ENCODE data around the gene SLC46A3.
"Not testable (repeated sequence)": the region's sequence is repeated elsewhere in the genome, so short reads cannot be mapped to it uniquely, and the experiment has no call there.

SLC46A3 gene

DNA sequence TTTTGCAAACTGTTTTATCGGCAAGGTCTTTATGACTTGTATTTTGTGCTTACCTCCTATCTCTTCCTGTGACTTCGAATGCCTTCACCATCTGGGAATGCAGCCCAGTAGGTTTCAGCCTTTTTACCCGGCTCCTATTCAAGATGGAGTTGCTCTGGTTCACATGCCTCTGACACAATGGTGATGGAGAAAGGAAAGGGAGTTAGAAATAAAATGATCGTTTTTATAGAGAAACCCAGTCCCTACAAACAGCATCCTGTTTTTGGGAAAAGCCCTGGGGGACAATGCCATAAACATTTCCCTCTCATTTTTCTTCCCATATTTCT lies 27.5 kb upstream of the SLC46A3 start:
- Histone ChIP-seq H3K27me3 (ENCODE audit: control insufficient read depth, insufficient read depth, low read length) (no peaks in the 10 kb centered on the region), H3K9me3 (ENCODE audit: control insufficient read depth, insufficient read depth, low read length) (no peaks in the 10 kb centered on the region), H3K27ac (ENCODE audit: low read depth, low read length) (no peak overlapping the region), H3K4me3 (ENCODE audit: low read depth, low read length) (no peak overlapping the region), H3K9ac (ENCODE audit: low read depth, low read length) (no peak overlapping the region), H3K4me1 (ENCODE audit: control insufficient read depth, insufficient read depth, low read length) (peaks cover 34% of the 10 kb centered on the region), H3K36me3 (ENCODE audit: control insufficient read depth, insufficient read depth, low read length) (no peaks in the 10 kb centered on the region)

DNA sequence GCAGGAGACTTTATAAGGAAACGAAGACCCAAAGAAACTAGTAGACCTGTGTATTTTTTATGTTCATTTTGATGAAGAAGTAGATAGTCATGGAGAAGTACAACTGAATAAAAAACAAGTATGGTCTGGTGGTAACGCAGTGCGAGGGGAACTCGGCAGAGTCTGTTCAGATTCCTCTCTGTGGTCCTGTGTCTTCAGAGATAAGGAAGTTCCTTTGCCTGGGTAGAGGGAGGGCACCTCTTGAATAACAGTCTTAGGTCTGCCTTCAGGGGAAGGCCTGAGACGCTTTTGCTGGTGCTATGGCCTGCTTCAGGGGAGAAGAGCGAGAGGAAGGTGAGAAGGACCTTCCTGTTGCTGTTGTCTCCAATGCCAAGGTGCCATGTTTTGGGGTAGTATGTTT lies 25.9 kb upstream of the SLC46A3 start:
- Histone ChIP-seq H3K9me3 (ENCODE audit: control insufficient read depth, insufficient read depth, low read length) (no peaks in the 10 kb centered on the region), H3K4me1 (ENCODE audit: control insufficient read depth, insufficient read depth, low read length) (peaks cover 34% of the 10 kb centered on the region), H3K27me3 (ENCODE audit: control insufficient read depth, insufficient read depth, low read length) (no peaks in the 10 kb centered on the region), H3K4me3 (ENCODE audit: low read depth, low read length) (no peak overlapping the region), H3K27ac (ENCODE audit: low read depth, low read length) (peak overlapping the region; percentile 94), H3K9ac (ENCODE audit: low read depth, low read length) (no peak overlapping the region; the same call in 1 of the 2 replicates), H3K36me3 (ENCODE audit: control insufficient read depth, insufficient read depth, low read length) (no peaks in the 10 kb centered on the region)

DNA sequence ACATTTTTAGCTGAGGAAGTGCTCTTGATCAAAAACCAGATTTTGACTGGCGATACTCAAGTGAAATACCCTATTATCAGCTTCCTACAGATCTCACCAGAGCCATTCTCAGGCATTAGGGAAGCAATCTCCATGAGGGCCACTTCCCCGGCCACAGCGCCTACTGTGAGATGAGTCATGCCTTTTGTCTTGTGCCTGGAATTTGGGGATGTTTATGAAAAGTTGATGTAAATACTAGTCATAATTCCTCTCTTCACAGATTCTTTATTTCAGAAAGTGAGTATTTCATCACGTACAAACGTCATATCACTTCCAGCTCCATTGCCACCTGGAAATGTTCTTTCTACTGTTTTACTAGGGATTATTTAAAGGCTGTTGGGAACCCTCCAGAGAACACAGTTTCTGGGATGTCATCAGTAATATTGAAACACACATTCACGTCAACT lies 25.3 kb upstream of the SLC46A3 start:
- Histone ChIP-seq H3K9me3 (ENCODE audit: control insufficient read depth, insufficient read depth, low read length) (no peaks in the 10 kb centered on the region), H3K27ac (ENCODE audit: low read depth, low read length) (peak overlapping the region; percentile 94), H3K27me3 (ENCODE audit: control insufficient read depth, insufficient read depth, low read length) (no peaks in the 10 kb centered on the region), H3K4me3 (ENCODE audit: low read depth, low read length) (no peak overlapping the region), H3K9ac (ENCODE audit: low read depth, low read length) (peak overlapping the region; percentile 26; the same call in 1 of the 2 replicates), H3K36me3 (ENCODE audit: control insufficient read depth, insufficient read depth, low read length) (no peaks in the 10 kb centered on the region), H3K4me1 (ENCODE audit: control insufficient read depth, insufficient read depth, low read length) (peaks cover 34% of the 10 kb centered on the region)

DNA sequence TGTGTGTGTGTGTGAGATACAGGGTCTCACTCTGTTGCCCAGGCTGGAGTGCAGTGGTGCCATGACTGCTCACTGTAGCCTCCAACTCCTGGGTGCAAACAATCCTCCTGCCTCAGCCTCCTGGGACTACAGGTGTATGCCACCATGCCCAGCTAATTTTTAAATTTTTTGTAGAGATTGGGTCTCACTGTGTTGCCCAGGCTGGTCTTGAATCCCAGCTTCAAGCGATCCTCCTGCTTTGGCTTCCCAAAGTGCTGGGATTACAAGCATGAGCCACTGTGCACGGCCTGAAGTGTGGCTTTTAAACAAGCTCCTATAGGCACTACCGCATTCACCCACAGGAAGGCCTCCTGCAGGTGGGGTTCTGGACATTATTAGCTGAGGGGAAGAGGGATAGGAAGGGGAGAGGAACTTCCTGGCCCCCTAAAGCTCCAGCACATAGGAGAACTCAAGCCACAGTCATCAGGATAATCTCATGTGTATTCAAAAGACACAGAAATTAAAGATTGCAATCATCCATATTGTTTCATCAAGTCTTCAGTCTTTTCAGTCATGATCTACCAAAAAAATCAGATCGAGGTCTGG lies 24.8 kb upstream of the SLC46A3 start:
- Histone ChIP-seq H3K9ac (ENCODE audit: low read depth, low read length) (no peak overlapping the region), H3K36me3 (ENCODE audit: control insufficient read depth, insufficient read depth, low read length) (no peaks in the 10 kb centered on the region), H3K27ac (ENCODE audit: low read depth, low read length) (peak overlapping the region; percentile 94), H3K27me3 (ENCODE audit: control insufficient read depth, insufficient read depth, low read length) (no peaks in the 10 kb centered on the region), H3K4me3 (ENCODE audit: low read depth, low read length) (no peak overlapping the region), H3K4me1 (ENCODE audit: control insufficient read depth, insufficient read depth, low read length) (peaks cover 34% of the 10 kb centered on the region), H3K9me3 (ENCODE audit: control insufficient read depth, insufficient read depth, low read length) (no peaks in the 10 kb centered on the region)

DNA sequence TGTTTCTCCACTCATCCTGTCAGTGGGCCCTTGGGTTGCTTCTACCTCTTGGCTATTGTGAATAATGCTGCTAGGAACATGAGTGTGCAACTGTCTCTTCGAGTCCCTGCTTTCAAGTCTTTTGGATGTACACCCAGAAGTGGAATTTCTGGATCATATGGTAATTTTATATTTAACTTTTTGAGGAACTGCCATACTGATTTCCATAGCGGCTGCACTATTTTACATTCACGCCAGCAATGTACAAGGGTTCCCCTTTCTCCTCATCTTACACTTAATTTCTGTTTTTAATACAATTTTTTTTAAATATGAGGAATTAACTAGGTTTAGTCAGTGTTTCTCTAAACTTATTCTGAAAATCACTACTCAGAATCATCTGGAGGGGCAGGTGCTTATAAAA lies 24.2 kb upstream of the SLC46A3 start:
- Histone ChIP-seq H3K4me1 (ENCODE audit: control insufficient read depth, insufficient read depth, low read length) (peaks cover 34% of the 10 kb centered on the region), H3K27me3 (ENCODE audit: control insufficient read depth, insufficient read depth, low read length) (no peaks in the 10 kb centered on the region)

DNA sequence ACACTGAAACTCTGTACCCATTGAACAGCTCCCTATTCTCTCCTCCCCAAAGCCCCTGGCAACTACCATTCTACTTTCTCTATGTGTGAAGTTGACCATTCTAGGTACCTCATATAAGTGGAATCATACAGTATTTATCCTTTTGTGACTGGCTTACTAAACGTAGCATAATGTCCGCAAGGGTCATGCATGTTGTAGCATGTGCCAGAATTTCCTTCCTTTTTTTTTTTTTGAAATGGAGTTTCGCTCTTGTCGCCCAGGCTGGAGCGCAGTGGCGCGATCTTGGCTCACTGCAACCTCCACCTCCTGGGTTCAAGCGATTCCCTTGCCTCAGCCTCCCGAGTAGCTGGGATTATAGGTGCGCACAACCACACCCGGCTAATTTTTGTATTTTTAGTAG lies 23.7 kb upstream of the SLC46A3 start:
- H3K9me3 ChIP-seq (ENCODE audit: control insufficient read depth, insufficient read depth, low read length); H3K36me3 ChIP-seq (ENCODE audit: control insufficient read depth, insufficient read depth, low read length); H3K4me3 ChIP-seq (ENCODE audit: low read depth, low read length); H3K27me3 ChIP-seq (ENCODE audit: control insufficient read depth, insufficient read depth, low read length); H3K27ac ChIP-seq (ENCODE audit: low read depth, low read length); H3K9ac ChIP-seq (ENCODE audit: low read depth, low read length): not testable (repeated sequence)
- peaks cover 34% of the 10 kb centered on the region for H3K4me1 ChIP-seq (ENCODE audit: control insufficient read depth, insufficient read depth, low read length)

More for the DNA sequence above, 24.2 kb upstream of the SLC46A3 start:
- H3K4me3 ChIP-seq (ENCODE audit: low read depth, low read length): no peak overlapping the region
- no peak overlapping the region for H3K27ac ChIP-seq (ENCODE audit: low read depth, low read length)
- no peaks in the 10 kb centered on the region for H3K9me3 ChIP-seq (ENCODE audit: control insufficient read depth, insufficient read depth, low read length)
- H3K9ac ChIP-seq (ENCODE audit: low read depth, low read length): no peak overlapping the region
- H3K36me3 ChIP-seq (ENCODE audit: control insufficient read depth, insufficient read depth, low read length): no peaks in the 10 kb centered on the region

DNA sequence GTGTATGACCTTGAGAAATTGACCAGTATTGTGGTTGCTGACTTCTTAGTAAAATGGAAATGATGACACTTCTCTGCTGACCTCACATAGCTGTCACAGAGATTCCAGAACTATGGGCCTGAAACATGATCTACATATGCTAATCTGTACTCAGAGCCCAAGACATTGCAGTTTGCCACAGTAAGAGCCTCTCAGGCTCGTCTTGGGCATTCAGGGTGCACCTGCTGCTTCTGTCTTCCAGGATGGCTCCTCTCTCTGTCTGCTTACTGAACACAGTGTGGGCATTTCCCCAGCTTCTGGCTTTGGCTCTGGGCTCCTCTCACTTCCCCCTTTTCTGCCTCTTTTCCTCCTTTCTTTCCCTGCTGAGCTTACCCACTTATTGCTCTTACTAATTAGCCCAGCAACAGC lies 22.3 kb upstream of the SLC46A3 start:
- Histone ChIP-seq H3K9me3 (ENCODE audit: control insufficient read depth, insufficient read depth, low read length) (no peaks in the 10 kb centered on the region), H3K4me3 (ENCODE audit: low read depth, low read length) (no peak overlapping the region), H3K36me3 (ENCODE audit: control insufficient read depth, insufficient read depth, low read length) (no peaks in the 10 kb centered on the region), H3K4me1 (ENCODE audit: control insufficient read depth, insufficient read depth, low read length) (peaks cover 23% of the 10 kb centered on the region), H3K27ac (ENCODE audit: low read depth, low read length) (no peak overlapping the region), H3K27me3 (ENCODE audit: control insufficient read depth, insufficient read depth, low read length) (no peaks in the 10 kb centered on the region), H3K9ac (ENCODE audit: low read depth, low read length) (no peak overlapping the region)

DNA sequence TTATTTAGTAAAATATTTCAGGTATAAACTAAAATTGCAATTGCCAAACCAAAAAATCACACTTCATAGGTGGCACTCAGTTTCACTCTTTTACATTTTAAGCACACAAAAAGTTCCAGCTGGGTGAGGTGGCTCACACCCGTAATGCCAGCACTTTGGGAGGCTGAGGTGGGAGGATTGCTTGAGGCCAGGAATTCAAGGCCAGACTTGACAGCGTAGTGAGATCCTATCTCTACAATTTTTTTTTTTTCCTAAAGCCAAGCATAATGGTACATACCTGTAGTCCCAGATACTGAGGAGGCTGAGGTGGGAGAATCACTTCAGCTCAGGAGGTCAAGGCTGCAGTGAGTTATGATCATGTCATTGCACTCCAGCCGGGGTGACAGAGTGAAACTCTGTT lies 20.6 kb upstream of the SLC46A3 start:
- Histone ChIP-seq H3K4me3 (ENCODE audit: low read depth, low read length) (no peak overlapping the region), H3K4me1 (ENCODE audit: control insufficient read depth, insufficient read depth, low read length) (peaks cover 9% of the 10 kb centered on the region), H3K9me3 (ENCODE audit: control insufficient read depth, insufficient read depth, low read length) (no peaks in the 10 kb centered on the region), H3K36me3 (ENCODE audit: control insufficient read depth, insufficient read depth, low read length) (no peaks in the 10 kb centered on the region), H3K27ac (ENCODE audit: low read depth, low read length) (no peak overlapping the region), H3K9ac (ENCODE audit: low read depth, low read length) (no peak overlapping the region), H3K27me3 (ENCODE audit: control insufficient read depth, insufficient read depth, low read length) (no peaks in the 10 kb centered on the region)

DNA sequence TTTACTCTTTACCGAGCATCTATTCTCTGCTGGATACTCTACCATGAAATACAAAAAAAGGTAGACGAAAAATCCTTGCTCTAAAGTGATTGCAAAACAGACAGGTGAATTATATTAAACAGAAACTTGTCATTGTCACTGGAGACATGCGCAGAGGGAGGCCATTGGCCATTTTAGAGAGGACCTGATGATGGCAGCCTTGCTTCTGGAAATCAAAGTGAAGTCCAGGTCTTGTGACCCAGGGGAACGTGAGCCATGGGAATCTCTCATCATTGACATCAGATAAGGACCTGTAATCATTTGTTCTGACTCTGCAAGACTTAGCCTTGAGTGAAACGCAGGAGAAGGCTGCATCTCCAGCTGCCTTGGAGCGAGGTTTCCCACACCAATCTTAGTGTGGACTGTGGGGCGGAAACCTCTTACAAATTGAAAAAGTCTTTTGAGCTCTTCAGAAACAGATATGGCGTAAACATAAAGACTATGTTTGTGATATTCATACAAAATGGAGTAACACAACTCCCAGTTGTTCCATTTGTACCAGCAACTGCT lies 16.8 kb upstream of the SLC46A3 start:
- H3K27ac ChIP-seq (ENCODE audit: low read depth, low read length): no peak overlapping the region
- no peaks in the 10 kb centered on the region for H3K36me3 ChIP-seq (ENCODE audit: control insufficient read depth, insufficient read depth, low read length)
- no peaks in the 10 kb centered on the region for H3K27me3 ChIP-seq (ENCODE audit: control insufficient read depth, insufficient read depth, low read length)

DNA sequence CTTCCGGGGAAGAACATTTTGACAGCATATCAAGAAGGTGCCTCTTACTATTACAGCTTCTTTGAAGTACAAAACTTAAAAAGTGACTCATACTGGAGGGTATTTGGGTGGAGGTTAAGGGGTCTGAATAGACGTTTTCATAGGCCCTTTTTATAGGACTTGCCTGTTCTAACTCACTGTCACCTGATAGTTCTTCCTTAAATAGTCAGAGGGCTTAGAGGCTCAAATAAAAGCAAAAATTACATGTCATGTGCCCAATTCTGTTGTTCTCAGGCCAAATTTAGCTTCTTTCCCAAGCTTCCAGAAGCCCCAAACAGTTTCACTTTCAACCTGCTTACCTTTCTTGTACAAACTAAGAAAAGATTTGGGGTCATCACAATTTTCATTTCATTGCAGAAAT lies 16.1 kb upstream of the SLC46A3 start:
- H3K9me3 ChIP-seq (ENCODE audit: control insufficient read depth, insufficient read depth, low read length): no peaks in the 10 kb centered on the region
- H3K36me3 ChIP-seq (ENCODE audit: control insufficient read depth, insufficient read depth, low read length): no peaks in the 10 kb centered on the region
- no peak overlapping the region for H3K27ac ChIP-seq (ENCODE audit: low read depth, low read length)
- H3K4me1 ChIP-seq (ENCODE audit: control insufficient read depth, insufficient read depth, low read length): no peaks in the 10 kb centered on the region
- H3K9ac ChIP-seq (ENCODE audit: low read depth, low read length): no peak overlapping the region
- no peaks in the 10 kb centered on the region for H3K27me3 ChIP-seq (ENCODE audit: control insufficient read depth, insufficient read depth, low read length)
- no peak overlapping the region for H3K4me3 ChIP-seq (ENCODE audit: low read depth, low read length)

More for the DNA sequence above, 16.8 kb upstream of the SLC46A3 start:
- Histone ChIP-seq H3K4me3 (ENCODE audit: low read depth, low read length) (no peak overlapping the region), H3K4me1 (ENCODE audit: control insufficient read depth, insufficient read depth, low read length) (no peaks in the 10 kb centered on the region), H3K9me3 (ENCODE audit: control insufficient read depth, insufficient read depth, low read length) (no peaks in the 10 kb centered on the region), H3K9ac (ENCODE audit: low read depth, low read length) (no peak overlapping the region)

DNA sequence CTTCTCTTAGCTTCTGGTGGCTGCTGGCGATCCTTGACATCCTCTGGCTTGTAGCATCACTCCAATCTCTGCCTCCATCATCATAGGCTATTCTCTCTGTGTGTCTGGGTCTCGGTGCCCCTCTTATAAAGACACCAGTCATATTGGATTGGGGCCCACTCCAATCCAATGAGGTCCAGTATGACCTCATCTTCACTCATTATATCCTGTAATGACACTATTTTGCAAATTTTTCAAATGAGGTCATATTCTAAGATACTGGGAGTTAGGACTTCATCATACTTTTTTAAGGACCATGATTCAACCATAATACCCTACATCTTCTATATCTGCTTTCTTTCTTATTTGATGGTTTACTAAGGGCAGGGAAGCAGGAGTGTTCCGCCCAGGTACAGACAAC lies 12.0 kb upstream of the SLC46A3 start:
- no peaks in the 10 kb centered on the region for H3K9me3 ChIP-seq (ENCODE audit: control insufficient read depth, insufficient read depth, low read length)
- H3K27ac ChIP-seq (ENCODE audit: low read depth, low read length): no peak overlapping the region
- no peak overlapping the region for H3K4me3 ChIP-seq (ENCODE audit: low read depth, low read length)
- H3K27me3 ChIP-seq (ENCODE audit: control insufficient read depth, insufficient read depth, low read length): no peaks in the 10 kb centered on the region
- no peak overlapping the region for H3K9ac ChIP-seq (ENCODE audit: low read depth, low read length)
- H3K4me1 ChIP-seq (ENCODE audit: control insufficient read depth, insufficient read depth, low read length): no peaks in the 10 kb centered on the region
- H3K36me3 ChIP-seq (ENCODE audit: control insufficient read depth, insufficient read depth, low read length): no peaks in the 10 kb centered on the region

All from HUES48 (cell line).